ENCODE data around the gene PAX4. TPM values are rescaled to one million over a fixed set of nuclear protein-coding genes. Genes with fewer than 3 reads are reported as not detected.

PAX4 gene, protein sequence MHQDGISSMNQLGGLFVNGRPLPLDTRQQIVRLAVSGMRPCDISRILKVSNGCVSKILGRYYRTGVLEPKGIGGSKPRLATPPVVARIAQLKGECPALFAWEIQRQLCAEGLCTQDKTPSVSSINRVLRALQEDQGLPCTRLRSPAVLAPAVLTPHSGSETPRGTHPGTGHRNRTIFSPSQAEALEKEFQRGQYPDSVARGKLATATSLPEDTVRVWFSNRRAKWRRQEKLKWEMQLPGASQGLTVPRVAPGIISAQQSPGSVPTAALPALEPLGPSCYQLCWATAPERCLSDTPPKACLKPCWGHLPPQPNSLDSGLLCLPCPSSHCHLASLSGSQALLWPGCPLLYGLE
- not detected for total RNA-seq

DNA sequence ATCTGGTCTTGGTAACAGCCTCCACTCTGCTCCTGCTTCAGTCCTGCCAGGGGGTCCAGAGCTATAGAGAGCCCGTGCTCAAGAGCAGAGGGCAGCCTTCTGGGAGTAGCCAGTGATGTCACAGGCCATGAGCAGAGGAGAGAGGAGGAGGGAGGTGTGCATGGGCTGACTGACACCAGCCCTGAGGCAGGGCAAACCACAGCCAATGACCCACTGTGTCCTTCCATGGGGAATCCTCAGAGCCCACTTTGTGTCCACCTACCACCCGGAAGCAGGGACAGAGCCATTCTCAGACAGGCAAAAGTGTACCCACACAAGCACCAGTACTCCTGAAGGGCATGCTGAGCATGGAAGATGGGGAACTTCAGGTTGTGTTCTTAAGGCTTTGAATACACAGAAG lies at the start of gene PAX4:
PAX4 (minus strand) TSS at position 101 of the 400 bp plus-strand sequence. CDS start 2,214 bp downstream, outside the sequence.
- Histone ChIP-seq H3K36me3 (no peaks in the 10 kb centered on the region), H3K27me3 (peaks cover 0 to 61% of the 10 kb centered on the region in 2 donors), H3K9me3 (no peaks in the 10 kb centered on the region), H3K4me1 (peaks cover 0 to 12% (median 0%) of the 10 kb centered on the region in 4 donors), H3K27ac (no peak within 1 kb of the TSS), H3K4me3 (no peak within 1 kb of the TSS)
- TF ChIP-seq, protein P1, sequence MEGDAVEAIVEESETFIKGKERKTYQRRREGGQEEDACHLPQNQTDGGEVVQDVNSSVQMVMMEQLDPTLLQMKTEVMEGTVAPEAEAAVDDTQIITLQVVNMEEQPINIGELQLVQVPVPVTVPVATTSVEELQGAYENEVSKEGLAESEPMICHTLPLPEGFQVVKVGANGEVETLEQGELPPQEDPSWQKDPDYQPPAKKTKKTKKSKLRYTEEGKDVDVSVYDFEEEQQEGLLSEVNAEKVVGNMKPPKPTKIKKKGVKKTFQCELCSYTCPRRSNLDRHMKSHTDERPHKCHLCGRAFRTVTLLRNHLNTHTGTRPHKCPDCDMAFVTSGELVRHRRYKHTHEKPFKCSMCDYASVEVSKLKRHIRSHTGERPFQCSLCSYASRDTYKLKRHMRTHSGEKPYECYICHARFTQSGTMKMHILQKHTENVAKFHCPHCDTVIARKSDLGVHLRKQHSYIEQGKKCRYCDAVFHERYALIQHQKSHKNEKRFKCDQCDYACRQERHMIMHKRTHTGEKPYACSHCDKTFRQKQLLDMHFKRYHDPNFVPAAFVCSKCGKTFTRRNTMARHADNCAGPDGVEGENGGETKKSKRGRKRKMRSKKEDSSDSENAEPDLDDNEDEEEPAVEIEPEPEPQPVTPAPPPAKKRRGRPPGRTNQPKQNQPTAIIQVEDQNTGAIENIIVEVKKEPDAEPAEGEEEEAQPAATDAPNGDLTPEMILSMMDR (IDR thresholded peaks at IDR 0.05) = no peak
- no peak for TF ChIP-seq EP300 (IDR thresholded peaks at IDR 0.05)
- TF ChIP-seq POLR2A (IDR thresholded peaks at IDR 0.05) = no peak
- no peak for DNase-seq (ENCODE audit: low spot score in 2 of 2)
- 17 to 49% methylated on average over 1 to 2 of the region's 2 CpGs for WGBS, 2 donors

DNA sequence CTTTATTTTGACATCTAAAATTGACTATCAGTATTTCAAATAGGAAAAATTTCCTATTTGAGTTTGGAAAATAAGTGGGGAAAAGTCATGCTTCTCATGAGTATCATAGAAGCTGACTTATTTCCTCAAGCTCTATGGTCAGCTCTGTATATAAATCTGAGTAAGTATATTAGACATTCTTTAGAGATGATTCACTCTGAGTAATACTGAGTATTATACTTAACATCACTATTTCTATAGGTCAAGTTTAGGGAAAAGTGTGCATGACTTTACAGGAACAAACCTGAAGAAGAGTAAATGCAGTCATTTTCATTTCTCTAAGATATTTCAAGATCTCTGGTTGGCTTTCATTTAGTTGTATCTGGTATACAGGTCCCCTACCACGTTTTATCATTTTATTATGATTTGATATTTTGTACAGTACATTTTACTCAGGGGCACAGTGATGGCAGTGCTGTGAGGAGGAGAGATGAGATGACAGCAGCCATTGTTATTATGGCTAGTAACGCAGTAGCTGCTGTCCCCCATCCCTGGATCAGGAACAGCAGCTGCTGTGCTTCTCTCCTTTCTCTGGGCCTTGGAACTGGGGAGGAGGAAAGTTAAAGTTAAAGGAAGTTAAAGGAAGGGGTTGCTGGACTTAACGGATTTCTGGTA lies 49.2 kb upstream of the PAX4 start:
- peaks cover 0 to 4% (median 0%) of the 10 kb centered on the region in 3 donors for H3K36me3 ChIP-seq
- no peaks in the 10 kb centered on the region for H3K9me3 ChIP-seq
- DNase-seq (ENCODE audit: low spot score in 2 of 2) = no peak
- TF ChIP-seq EP300 (IDR thresholded peaks at IDR 0.05) (no peak), POLR2A (IDR thresholded peaks at IDR 0.05) (no peak)
- TF ChIP-seq, protein P1 (IDR thresholded peaks at IDR 0.05) = no peak
- WGBS, 2 donors = 53 to 56% methylated on average over 3 of the region's 3 CpGs
- peak overlapping the region in 1 of 4 donors; percentile 21 for H3K27ac ChIP-seq
- H3K4me3 ChIP-seq = no peak overlapping the region
- H3K27me3 ChIP-seq = no peaks in the 10 kb centered on the region
- peaks cover 0 to 31% (median 8%) of the 10 kb centered on the region in 4 donors for H3K4me1 ChIP-seq

DNA sequence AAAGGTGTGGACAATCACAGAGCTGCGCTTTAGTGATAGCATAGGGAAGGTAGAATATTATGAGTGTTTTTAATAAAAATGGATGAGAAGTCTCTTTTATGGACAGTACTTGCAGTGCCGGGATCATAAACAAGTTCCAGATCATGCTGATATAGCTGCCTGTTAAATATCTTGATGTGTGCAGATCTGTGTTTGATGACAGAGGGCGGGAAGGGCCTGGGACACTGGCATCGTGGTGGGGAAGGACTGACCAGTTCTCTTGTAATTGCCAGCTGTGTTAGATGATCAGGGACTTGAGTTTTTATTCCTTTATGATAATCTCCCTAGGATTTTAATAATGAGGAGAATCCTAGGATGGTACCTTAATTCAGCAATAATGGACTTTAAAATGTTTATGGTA lies 48.7 kb upstream of the PAX4 start:
- Histone ChIP-seq H3K9me3 (no peaks in the 10 kb centered on the region), H3K27ac (no peak overlapping the region), H3K27me3 (no peaks in the 10 kb centered on the region), H3K36me3 (peaks cover 0 to 4% (median 0%) of the 10 kb centered on the region in 3 donors), H3K4me1 (peaks cover 0 to 31% (median 8%) of the 10 kb centered on the region in 4 donors), H3K4me3 (no peak overlapping the region)
- no peak for DNase-seq (ENCODE audit: low spot score in 2 of 2)
- WGBS, 2 donors = 77 to 78% methylated on average over 4 of the region's 4 CpGs
- TF ChIP-seq EP300 (IDR thresholded peaks at IDR 0.05) = no peak
- TF ChIP-seq POLR2A (IDR thresholded peaks at IDR 0.05) = no peak
- TF ChIP-seq, protein P1 (IDR thresholded peaks at IDR 0.05) = no peak

DNA sequence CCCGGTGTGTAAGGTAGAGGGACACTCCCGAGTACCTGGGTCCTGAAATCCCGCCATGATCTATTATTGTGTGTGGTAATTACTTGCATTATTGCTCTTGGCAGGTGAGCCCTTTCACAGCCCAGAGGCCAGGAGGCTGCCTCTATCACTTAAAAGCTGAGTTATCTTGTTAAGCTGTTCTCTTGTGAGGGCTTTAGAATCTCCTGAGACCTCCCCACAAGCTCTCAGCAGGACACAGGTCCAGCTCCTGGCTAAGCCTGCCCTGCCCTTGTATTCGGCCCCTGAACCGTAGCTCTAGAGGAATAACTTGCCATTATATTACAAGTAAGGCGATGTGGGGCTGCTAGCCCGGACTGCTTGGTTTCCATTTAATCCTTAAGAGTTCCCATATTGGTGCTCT lies 48.0 kb upstream of the PAX4 start:
- Histone ChIP-seq H3K36me3 (peaks cover 0 to 4% (median 0%) of the 10 kb centered on the region in 3 donors), H3K27me3 (no peaks in the 10 kb centered on the region), H3K9me3 (no peaks in the 10 kb centered on the region), H3K4me3 (no peak overlapping the region), H3K4me1 (peaks cover 0 to 31% (median 8%) of the 10 kb centered on the region in 4 donors), H3K27ac (no peak overlapping the region)
- DNase-seq (ENCODE audit: low spot score in 2 of 2) = no peak
- 68 to 72% methylated on average over 7 of the region's 7 CpGs for WGBS, 2 donors
- no peak for TF ChIP-seq POLR2A (IDR thresholded peaks at IDR 0.05)
- TF ChIP-seq, protein P1 (IDR thresholded peaks at IDR 0.05) = no peak
- TF ChIP-seq EP300 (IDR thresholded peaks at IDR 0.05) = no peak

All from tibial nerve (tissue), 4 donors.